ENCODE data around the gene ATP1A3.

The ATP1A3 gene

GRCh38 chr19:41994994-41995958 is 1.2 kb upstream of the ATP1A3 start:
- TF ChIP-seq, protein P1, sequence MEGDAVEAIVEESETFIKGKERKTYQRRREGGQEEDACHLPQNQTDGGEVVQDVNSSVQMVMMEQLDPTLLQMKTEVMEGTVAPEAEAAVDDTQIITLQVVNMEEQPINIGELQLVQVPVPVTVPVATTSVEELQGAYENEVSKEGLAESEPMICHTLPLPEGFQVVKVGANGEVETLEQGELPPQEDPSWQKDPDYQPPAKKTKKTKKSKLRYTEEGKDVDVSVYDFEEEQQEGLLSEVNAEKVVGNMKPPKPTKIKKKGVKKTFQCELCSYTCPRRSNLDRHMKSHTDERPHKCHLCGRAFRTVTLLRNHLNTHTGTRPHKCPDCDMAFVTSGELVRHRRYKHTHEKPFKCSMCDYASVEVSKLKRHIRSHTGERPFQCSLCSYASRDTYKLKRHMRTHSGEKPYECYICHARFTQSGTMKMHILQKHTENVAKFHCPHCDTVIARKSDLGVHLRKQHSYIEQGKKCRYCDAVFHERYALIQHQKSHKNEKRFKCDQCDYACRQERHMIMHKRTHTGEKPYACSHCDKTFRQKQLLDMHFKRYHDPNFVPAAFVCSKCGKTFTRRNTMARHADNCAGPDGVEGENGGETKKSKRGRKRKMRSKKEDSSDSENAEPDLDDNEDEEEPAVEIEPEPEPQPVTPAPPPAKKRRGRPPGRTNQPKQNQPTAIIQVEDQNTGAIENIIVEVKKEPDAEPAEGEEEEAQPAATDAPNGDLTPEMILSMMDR (IDR thresholded peaks at IDR 0.05), result no peak

- TF ChIP-seq, protein P1 (IDR thresholded peaks at IDR 0.05), result no peak
Observed at GRCh38 chr19:41994521-41994971, 516 bp upstream of the ATP1A3 start.

DNA sequence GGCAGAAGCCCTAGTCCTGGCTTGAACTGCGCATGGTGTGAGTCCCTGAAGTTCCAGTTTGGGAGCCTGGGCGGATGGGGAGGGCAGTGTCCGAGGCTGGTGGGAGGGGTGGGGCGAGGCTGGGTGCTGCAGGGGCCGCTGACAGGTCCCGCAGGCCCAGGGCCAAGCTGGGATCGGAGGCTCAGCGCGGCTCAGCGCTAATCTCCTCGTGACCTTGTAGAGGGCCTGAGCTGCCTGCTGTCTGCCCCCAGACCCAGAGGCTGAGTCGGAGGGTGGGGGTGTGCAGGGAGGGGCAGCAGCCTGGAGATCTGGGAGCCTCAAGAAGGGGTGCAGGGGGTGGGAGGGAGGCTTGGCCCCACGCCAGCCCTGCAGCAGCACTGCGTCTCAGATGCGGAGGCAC is 3.0 kb downstream of the ATP1A3 start:
- TF ChIP-seq, protein P1 (IDR thresholded peaks at IDR 0.05), result no peak

DNA sequence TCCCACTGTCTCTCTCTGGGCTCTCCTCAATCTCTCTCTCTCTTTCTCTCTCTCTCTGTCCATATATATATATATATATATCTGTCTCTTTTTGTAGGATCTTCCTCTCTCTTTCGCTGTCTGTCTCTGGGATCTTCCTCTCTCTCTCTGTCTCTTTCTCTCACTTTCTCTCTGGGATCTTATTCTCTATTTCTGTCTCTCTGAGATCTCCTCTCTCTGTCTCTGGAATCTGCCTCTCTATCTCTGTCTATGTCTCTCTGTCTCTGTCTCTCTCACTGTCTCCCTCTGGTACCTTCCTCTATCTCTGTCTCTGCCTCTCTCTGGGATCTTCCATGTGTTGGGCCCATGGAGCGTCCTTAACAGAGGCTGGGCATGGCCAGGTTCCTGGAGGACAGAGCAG is 3.4 kb downstream of the ATP1A3 start:
- TF ChIP-seq, protein P1 (IDR thresholded peaks at IDR 0.05), result no peak

GRCh38 chr19:41990028-41990427 is 4.0 kb downstream of the ATP1A3 start:
- TF ChIP-seq, protein P1 (IDR thresholded peaks at IDR 0.05), result no peak

- TF ChIP-seq, protein P1 (IDR thresholded peaks at IDR 0.05), result no peak
Observed at GRCh38 chr19:41988947-41989346, 5.1 kb downstream of the ATP1A3 start.

- TF ChIP-seq, protein P1 (IDR thresholded peaks at IDR 0.05), result no peak
Observed at GRCh38 chr19:41987141-41987860, 6.7 kb downstream of the ATP1A3 start.
